ENCODE measurements around the gene IGSF8. TPM values are rescaled to one million over a fixed set of nuclear protein-coding genes. Genes with fewer than 3 reads are reported as not detected.

The IGSF8 gene
- total and polyA plus RNA-seq, 2 of the 8 experiments (the other 6 are each of a cell fraction or from before 2014, with no cell fraction given) = 69.6 to 132 TPM

DNA sequence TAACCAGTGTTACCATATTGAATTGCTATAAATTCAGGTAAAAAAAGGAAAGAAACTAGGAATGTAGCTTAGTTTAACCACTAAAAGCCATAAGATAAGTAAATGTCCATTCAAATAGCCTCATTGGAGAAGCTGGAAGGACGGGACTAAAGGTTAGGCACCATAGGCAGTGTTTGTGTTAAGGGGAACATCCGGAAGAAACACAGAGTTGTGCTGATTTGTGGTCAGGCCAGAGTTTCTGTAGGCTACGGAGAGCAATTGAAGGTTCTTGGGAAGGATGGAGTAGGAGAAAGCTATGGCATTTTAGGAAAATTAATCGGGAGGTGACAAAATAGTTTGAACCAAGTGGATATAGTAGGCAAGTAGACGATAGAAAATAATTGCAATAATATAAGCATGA lies 27.1 kb downstream of the IGSF8 start (continued):
- TF ChIP-seq EP300 (IDR thresholded peaks at IDR 0.05; ENCODE audit: borderline replicate concordance in 1 of 2, low read depth in 2 of 2, low read length in 2 of 2) (no peak), JUN (IDR thresholded peaks at IDR 0.05; ENCODE audit: low read depth, low read length) (no peak), YY1 (IDR thresholded peaks at IDR 0.05; ENCODE audit: low read depth, low read length) (no peak), TCF12 (IDR thresholded peaks at IDR 0.05; ENCODE audit: low read depth, low read length) (no peak), CBX8 (IDR thresholded peaks at IDR 0.05; ENCODE audit: borderline replicate concordance, low read depth, low read length) (no peak)

Measured in H1 (cell line).